ENCODE results near the gene NUP205.
"Not testable (repeated sequence)": the region's sequence is repeated elsewhere in the genome, so short reads cannot be mapped to it uniquely, and the experiment has no call there.

NUP205 gene

DNA sequence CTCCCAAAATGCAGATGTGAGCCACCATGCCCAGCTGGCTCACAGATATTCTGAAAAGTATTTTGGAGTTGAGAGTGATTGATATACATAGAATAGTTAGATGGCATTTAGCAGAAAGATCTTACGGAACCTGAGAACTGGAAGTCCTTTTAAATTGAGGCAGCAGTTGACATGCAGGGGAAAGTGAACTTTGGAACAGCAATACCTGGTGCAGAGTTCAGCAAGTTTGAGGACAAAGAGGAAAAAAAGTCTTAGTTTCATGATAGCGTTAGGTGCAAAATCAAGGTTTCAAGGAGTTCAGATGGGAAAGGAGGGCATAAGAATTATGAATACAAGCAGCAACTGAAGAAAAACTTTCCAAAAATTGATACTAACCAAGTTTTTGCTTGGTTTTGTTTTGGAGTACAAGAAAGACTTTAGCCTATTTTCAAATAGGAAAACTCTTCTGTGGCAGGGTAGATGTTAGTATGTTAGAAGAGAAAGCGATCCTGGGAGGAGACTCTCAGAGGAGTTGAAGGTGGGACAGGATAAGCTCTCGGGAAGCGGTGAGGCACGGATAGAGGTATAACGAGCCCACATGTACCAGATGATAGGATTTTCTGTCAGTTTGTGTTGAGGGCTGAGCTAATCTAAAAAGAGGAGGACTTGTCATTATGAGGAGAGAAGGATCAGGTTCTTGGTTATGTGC, 76.6 kb downstream of the NUP205 start:
- FAIRE-seq, result no peak

DNA sequence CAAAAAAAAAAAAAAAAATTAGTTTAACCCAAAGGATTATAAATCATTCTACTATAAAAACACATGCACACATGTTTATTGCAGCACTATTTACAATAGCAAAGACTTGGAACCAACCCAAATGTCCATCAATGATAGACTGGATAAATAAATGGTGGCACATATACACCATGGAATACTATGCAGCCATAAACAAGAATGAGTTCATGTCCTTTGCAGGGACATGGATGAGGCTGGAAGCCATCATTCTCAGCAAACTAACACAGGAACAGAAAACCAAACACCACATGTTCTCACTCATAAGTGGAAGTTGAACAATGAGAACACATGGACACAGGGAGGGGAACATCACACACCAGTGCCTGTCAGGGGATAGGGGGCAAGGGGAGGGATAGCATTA, 82.0 kb downstream of the NUP205 start:
- FAIRE-seq, result not testable (repeated sequence)

DNA sequence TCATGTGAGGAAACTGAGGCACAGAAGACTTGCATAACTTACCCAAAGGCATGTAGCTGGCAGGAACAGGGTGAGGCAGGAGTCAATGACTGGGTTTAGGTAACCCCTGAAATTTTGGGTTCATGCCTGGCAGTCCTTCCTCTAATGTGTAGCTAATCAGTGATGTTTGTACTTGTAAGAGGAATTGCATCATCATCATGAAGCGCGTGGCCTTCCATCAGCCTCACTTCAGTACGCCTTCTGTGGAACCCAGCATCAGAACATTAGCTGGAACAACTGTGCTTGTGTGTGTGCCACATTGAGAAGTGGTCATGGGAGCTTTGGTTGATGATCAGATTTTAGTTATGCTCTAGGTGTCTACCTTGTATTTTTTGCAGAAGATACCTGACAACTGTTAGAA, 86.4 kb downstream of the NUP205 start:
- FAIRE-seq, result no peak

DNA sequence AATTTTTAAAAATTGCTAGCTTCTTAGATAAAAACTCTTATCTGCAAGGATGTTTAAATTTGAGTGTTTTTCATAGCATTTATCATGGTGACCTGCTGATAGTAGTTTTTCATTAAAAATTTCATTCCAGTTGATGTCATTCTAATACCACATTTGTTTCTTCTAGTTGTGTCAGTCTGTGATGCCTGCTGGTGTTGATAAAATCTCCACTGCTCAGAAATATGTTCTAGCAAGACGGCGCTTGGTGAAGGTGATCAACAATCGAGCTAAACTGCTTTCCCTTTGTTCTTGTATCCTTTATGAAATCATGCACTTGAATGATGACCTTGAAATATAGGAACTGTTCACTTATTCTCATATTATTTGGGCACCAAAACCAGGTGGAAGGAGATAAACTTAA, 87.0 kb downstream of the NUP205 start:
- FAIRE-seq, result no peak

DNA sequence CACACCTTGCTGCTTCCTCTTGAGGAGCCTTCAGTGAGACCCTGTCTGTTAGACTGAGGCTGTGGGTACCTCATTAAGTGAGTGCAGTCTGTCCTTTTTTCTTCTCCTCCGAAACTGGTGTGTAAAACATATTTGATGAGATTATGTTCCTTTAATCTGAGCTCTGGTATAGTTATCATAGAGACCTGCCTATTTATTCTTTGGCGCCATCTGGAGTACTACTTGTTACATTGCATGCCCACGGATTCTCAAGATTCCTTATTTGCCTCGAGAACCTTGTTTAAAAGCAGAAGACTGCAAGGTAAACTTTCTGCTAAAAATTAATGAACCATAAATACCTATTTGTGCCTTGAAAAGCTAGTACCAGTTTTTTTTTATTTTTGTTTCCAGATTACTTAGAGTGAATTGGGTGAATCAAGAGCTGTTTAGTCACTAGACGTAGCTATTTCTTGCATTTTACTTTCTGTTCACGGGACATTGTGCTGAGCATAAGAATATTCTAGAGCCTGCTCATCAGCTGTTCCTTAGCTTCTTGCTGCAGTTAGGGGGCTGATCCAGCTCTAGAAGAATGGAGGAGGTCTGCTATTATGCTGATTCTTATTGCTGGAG, 87.7 kb downstream of the NUP205 start:
- no peak for FAIRE-seq

DNA sequence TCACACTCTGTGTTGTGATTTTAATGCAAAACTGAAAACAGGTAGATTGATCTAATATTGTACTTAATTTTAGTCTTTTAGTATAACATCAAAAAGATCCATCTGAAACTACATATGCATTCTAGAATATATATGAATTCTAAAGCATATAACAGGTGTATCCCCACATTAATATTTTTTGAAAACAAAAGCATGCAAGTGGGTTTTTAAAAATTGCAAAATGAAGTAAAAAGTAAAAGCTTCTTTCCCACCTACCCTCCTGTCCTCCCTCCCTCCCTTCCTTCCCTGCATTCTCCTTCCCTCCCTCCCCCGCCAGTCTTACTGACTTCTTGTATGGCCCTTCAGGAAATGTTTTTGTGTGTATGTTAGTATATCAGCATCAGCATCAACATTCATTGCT, 90.0 kb downstream of the NUP205 start:
- no peak for FAIRE-seq

DNA sequence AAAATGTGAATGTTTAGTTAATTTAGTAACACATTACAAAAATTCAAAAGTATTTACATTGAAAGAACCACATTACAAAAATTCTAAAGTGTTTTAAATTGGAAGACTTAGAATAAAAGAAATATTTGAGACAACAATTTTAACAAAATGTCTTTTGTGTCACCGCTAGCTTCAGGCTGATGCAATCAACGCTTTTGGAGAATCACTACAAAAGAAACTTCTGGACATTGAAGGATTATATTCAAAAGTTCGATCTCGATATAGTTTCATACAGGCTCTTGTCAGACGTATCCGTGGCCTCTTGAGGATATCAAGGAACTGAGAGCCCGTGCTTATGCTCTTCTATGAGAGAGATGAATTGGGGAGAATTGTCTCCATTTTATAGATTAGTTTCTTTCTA, 90.5 kb downstream of the NUP205 start:
- no peak for FAIRE-seq

DNA sequence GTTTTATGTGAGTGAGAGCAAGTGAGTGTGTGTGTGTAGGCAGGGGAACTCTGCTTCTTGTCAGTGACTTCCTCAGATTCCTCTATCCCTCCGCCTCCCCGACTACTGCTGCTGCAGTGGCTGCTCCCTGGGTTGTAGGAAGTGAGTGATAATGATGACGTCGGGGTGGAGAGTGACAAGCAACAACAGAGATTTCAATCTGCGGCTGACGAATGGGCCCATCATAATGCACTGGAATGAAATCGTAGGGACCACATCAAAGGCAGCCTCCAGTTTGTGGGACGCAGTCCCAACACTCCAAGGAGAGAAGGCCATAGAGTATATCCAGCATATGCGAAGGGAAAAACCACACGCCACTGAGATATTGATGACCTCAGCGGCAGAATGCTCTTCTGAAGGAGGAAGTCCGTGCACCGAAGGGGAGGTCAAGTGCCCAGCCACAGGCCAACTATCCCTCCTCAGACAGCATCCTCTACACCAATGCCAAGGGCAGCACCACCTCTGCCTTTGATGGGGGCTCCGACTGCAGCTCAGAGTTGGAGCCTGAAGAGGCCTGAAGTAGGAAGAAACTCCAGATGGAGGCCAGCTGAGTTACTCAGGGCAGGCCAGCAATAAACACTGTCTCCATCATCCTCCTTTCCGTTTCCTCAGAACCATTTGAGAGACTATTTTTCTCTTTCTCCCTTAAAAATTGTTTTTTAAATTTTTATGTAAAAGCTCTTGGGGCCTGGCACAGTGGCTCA, 93.3 kb downstream of the NUP205 start:
- no peak for FAIRE-seq

DNA sequence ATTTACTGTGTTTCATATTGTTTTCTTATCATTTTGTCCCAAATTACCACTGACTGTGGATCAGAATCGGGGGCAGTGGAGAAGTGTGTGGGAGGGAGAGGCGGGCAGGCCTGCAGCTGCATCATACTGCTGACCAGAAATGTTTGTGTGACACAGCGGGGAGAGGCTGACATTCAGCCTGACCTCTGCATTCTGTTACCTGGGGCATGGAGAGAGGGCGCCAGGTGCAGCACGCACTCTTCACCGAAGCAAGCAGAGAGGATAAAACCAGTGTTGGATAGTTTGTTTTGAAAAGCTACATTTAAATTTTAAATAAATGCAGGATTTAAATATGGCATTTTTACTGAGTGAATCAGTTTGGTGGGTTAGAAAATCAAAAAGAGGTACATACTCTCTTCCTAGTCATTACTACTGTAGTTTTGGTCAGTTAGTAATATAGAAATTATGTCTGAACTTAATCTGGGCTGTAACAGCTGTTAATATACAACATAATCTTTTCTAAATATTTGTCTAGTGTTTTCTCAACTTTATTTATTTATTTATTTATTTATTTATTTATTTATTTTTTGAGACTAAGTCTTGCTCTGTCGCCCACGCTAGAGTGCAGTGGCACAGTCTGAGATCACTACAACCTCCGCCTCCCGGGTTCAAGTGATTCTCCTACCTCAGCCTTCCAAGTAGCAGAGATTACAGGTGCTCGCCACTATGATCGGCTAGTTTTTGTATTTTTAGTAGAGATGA, 95.8 kb downstream of the NUP205 start:
- FAIRE-seq, result no peak

DNA sequence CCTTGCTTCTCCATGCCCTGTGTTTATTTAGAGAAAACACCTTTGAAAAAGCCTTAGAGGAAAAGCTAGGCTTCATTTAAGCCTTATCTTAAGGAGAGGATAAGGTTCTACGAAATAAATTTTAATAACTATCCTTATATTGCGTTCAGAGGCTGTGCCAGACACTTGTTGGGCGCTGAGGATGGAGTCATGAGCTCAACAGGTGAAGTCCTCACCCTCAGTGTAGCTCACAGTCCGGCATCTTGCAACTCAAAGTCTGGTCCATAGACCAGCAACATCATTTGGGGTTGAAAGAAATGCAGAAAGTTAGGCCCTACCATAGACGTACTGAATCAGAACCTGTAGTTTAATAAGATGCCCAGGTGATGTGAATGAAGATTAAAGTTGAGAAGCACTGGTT, 100.8 kb downstream of the NUP205 start:
- FAIRE-seq, result no peak

DNA sequence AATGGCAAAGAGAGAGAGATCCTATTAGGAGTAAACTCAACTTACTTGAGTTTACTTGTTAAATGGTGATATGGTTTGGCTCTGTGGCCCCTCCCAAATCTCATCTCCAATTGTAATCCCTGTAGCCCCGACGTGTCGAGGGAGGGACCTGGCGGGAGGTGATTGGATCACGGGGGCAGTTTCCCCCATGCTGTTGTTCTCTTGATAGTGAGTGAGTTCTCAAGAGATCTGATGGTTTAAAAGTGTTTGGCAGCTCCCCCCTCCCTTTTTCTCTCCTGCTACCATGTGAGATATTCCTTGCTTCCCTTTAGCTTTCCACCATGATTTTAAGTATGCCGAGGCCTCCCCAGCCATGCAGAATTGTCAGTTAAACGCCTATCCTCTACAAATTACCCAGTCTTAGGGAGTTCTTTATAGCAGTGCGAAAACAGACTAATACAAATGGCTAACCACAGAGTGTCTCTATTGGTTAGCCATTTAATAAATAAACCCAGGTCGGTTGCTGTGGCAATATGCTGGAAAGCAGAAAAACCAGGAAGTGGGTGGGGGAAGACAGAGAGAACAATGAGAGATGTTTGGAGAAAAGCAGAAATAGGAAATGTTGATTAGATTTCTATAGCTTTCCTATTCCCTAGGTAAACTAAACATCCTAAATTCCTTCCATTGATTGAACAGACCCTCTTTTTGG, 101.6 kb downstream of the NUP205 start:
- no peak for FAIRE-seq

DNA sequence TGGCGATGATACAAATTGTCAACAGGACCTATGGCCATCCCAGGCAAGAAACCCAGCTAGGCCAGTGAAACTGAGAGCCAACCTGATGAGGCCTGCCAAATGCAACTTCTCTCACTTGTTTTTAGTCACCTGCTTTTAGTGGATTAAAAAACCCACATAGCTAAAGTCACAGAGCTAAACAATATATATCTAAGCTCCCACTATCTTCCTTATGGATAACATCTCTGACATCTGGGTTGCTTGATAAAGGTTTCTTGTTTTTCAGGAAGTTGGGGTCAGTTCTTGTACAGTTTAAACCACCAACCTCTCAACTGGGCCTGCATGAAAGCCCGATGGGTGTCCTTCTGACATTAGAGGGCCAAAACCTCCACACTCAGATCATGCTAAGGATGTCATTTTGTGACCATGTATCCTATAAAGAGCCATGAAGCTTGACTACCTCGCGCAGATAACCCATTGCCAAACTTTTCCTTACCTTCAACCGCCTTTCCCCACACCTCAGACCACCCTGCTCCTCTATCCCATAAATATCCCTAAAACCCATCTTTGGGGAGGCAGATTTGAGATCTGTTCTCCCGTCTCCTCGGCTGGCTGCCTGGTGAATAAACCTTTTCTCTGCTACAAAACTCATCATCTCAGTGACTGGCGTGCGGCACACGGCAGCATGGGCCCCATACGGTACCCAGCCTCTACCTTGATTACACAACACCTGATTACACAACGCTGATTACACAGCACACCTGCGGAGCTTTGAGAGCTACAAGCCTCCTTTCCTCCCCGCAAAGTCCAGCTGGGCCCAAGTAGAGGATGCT, 103.8 kb downstream of the NUP205 start:
- no peak for FAIRE-seq

DNA sequence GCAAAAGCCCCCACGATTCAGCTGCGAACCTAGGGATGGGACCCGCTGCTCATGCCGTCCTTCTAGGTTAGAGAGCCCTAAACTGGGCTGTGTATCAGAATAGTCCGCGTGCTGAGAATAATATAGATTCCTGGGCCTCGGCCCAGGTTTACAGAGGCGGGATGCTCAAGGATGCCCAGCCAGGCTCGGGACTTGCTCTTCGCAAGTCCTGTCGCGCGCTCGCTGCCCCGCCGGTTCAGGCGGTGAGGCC, 104.3 kb downstream of the NUP205 start:
- no peak for FAIRE-seq

DNA sequence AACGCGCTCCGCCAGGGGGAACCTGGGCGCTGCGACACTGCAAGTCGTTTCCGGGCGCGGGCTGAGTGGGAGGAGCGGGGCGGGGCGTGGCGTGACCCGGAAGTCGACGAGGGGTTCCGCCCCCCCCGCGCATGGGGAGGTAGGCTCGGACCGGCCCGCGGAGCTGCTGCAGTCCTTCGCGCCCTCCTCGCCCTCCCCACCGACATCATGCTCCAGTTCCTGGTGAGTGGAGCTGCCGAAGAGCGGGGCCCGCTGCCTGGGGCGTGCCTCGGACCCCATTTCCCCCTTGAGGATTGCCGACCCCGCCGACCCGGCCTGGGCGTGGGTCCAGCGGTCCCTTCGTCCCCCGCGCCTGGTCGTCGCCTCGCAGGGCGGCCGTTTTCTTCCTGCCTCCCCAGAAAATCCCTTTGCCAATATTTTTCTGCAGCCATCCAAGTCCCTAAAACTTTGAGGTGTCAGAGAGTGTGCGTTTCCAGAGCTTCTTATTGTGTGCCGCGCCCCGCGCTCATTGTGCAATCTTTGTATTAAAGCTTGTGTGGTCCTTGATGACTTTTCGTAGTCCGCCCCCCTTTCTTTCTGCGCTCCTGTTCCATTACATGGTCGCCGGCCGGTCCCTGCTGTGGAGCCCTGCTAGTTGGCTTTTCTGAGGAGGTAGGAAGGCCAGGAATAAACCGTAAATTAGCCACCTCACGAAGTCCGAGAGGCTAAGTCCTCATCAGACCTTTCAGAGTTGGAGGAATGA, 104.8 kb downstream of the NUP205 start, which contains the start of gene STMP1:
TSS of gene STMP1 (plus strand) at position 142 of the 742 bp plus-strand sequence.
- no peak for FAIRE-seq

DNA sequence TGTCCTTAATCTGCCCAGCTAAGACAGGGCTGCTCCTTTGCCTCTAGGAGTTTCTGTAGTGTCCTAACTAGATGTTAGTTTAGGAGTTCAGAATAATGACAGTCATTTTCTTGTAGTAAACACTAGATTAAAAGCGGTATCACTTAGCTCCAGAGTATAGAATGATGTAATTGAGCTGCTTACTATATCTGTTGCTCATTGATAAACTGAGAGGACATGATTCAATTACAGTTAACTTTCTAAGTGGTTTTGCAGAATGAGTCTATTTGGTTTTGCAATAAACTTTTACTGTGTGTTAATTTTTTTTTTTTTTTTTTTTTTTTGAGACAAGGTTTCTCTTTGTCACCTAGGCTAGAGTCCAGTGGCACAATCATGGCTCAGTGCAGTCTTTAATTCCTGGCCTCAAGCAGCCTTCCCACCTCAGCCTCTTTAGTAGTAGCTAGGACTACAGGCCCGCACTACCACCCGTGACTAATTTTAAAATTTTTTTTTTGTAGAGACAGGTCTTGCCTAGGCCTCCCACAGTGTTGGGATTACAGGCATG, 106.4 kb downstream of the NUP205 start:
- no peak for FAIRE-seq

DNA sequence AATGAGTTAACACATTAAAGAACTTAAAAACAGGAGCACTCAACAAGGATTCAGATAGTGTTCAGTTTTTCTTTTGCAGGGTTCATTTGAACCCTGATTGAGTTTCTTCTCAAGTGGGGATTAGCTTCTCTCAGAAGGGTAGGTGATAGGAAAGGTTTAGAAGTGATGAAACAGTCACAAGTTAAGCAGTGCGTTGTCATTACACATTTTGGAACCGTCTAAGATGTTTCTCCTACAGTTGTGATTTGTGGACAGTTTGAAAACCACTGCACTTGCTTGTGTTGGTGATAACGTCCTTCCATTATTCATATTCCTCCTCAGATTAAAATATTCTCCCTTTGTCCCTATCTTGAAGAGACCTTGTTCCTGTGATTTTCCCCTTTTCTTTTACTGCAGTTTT, 107.3 kb downstream of the NUP205 start:
- no peak for FAIRE-seq

DNA sequence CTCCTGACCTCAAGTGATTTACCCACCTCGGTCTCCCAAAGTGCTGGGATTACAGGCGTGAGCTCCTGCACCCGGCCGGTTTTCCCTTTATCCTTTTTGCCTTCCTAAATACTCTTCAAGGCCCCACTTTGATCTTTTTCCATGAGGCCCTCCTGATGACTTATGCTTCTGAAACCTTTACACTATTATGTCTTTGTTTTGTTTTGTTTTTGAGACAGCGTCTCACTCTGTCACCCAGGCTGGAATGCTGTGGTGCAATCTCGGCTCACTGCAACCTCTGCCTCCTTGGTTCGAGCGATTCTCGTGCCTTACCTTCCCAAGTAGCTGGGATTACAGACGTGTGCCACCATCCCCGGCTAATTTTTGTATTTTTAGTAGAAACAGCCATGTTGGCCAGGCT, 108.4 kb downstream of the NUP205 start:
- FAIRE-seq, result no peak

DNA sequence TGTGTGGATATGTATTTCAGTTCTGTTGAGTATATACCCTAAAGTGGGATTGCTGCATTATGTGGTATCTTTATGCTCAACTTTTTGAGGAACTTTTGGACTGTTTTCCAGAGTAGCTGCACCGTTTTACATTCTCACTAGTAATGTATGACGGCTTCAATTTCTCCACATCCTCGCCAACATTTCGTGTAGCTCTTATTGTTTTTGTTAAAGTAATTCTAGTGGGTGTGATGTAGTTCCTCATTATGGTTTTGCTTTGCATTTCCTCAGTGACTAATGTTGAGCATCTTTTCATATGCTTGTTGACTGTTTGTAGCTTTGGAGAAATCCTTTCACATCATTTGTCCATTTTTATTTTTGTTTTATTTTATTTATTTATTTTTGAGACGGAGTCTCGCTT, 109.1 kb downstream of the NUP205 start:
- no peak for FAIRE-seq

DNA sequence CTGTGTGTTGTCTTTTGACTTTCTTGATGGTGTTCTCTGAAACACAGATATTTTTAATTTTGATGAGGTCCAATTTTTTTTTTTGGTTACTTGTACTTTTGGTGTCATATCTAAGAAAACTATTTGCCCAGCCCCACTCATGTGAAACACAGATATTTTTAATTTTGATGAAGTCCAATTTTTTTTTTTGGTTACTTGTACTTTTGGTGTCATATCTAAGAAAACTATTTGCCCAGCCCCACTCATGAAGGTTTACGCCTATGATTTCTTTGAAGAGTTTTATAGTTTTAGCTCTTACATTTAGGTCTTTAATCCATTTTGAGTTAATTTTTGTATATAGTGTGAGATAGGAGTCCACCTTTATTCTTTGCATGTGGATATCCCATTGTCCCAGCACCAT, 109.9 kb downstream of the NUP205 start:
- FAIRE-seq, result not testable (repeated sequence)

DNA sequence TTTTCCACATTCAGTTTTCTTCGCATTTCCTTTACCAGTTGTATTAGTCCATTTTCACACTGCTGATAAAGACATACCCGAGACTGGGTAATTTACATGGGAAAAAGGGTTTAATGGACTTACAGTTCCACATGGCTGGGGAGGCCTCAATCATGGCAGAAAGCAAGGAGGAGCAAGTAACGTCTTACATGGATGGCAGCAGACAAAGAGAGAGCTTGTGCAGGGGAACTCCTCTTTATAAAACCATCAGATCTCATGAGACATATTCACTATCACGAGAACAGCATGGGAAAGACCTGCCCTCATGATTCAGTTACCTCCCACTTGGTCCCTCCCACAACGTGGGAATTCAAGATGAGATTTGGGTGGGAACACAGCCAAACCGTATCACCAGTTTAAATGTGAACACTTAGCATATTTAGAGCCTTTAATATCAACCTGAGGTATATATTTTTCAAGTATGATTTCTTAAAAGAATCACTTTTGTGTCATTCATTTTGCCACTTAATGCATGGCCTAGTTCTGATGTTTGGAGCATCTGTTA, 111.2 kb downstream of the NUP205 start:
- FAIRE-seq, result not testable (repeated sequence)

DNA sequence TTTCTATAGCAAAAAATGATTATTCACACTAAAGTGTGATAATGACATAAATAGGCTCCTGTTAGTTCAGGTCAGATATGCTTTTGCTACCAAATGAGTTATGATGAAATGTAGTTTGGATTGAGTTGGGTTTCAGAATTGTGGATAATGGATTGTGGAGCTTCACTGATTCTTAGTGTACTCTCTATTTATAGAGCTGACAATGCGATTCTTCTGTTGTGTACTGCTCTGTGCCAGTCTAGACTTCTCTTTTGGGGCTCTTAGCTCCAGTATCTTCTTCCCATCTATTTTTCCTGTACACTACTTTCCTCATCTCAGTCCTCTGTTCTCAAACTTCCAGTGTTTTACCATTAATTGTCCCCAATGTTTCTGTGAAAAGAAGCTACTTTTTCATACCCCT, 112.1 kb downstream of the NUP205 start:
- FAIRE-seq, result no peak
